A549 (cell line): ENCODE results near the gene ACRBP. TPM values are rescaled to one million over a fixed set of nuclear protein-coding genes. Genes with fewer than 3 reads are reported as not detected.

Experiments
- ATAC-seq, 2 experiments: fragments of 200-7000 bp in 1 of 2; fragments of >200 bp in 1 of 2; cut with Nextera tagmentation in 1 of 2; cut with Tn5 transposase in 1 of 2; 3 replicates each; pipeline versions ENCODE4 v1.8.0 to v1.9.1; 2018 to 2020; ENCODE audit warnings: mild to moderate bottlenecking in 1 of 2, moderate library complexity in 1 of 2
- CTCF ChIA-PET: fragments of 300-600 bp; sonication (Branson Sonifier 250); formaldehyde crosslinking; extraction: SDS; loops from one replicate; lab custom pipeline; 2021; ENCODE audit warnings: antibody characterized with exemption, inconsistent platforms; lab: Yijun Ruan, JAX
- POLR2A ChIA-PET: fragments of 350-600 bp; formaldehyde crosslinking; extraction: SDS; loops from one replicate; lab custom pipeline; 2021; ENCODE audit warnings: antibody characterized with exemption, inconsistent platforms; lab: Yijun Ruan, JAX
- DNase-seq, 2 experiments: peaks; one replicate each; pipeline versions ENCODE4 v3.0.0 to v3.0.0-alpha.2; 2011 to 2016; ENCODE audit warnings: low read depth in 1 of 2, low spot score in 1 of 2
- FAIRE-seq: peaks from 2 replicates; lab custom pipeline; 2011; peaks lifted over from hg19 to GRCh38; lab: Jason Lieb, UNC
- H3K27ac ChIP-seq, 2 experiments: fragments of >200 bp; sonication (Bioruptor Twin); formaldehyde crosslinking; 3 replicates each; pipeline ENCODE4 v1.5.1; 2016 to 2017
- H3K4me1 ChIP-seq: fragments of >200 bp; sonication (Bioruptor Twin); formaldehyde crosslinking; 3 replicates; pipeline ENCODE4 v1.6.1; 2016
- H3K4me2 ChIP-seq: fragments of >200 bp; sonication (Bioruptor Twin); formaldehyde crosslinking; 3 replicates; pipeline ENCODE4 v1.6.1; 2016
- H3K4me3 ChIP-seq: fragments of >200 bp; sonication (Bioruptor Twin); formaldehyde crosslinking; 3 replicates; pipeline ENCODE4 v1.5.1; 2016
- H3K9me3 ChIP-seq: fragments of >200 bp; sonication (Bioruptor Twin); formaldehyde crosslinking; 3 replicates; pipeline ENCODE4 v1.6.1; 2016
- BHLHE40 ChIP-seq: IDR thresholded peaks from 2 replicates; pipeline ENCODE4 v1.6.1; 2012; ENCODE audit warnings: low read depth, low read length, inconsistent platforms
- CBX2 ChIP-seq: fragments of 200-600 bp; sonication (generic); IDR thresholded peaks from 2 replicates; pipeline ENCODE4 v1.6.1; 2016; ENCODE audit warnings: low read depth, mild to moderate bottlenecking, borderline replicate concordance
- CEBPB ChIP-seq, 2 experiments: fragments of >200 bp in 1 of 2; sonication (Bioruptor Twin) in 1 of 2; formaldehyde crosslinking in 1 of 2; IDR thresholded peaks; 2 replicates each; pipeline ENCODE4 v1.6.1; 2012 to 2016
- CHD4 ChIP-seq: fragments of 200-600 bp; sonication (generic); IDR thresholded peaks from 2 replicates; pipeline ENCODE4 v1.6.1; 2016; ENCODE audit warnings: antibody characterized with exemption, mild to moderate bottlenecking, borderline replicate concordance
- EHMT2 ChIP-seq: fragments of 200-600 bp; sonication (generic); IDR thresholded peaks from 2 replicates; pipeline ENCODE4 v1.6.1; 2016; ENCODE audit warnings: antibody characterized with exemption, low read depth, mild to moderate bottlenecking, moderate library complexity
- EP300 ChIP-seq, 2 experiments: fragments of >200 bp; sonication (Bioruptor Twin); formaldehyde crosslinking; IDR thresholded peaks; 2 replicates in 1 of 2; 3 replicates in 1 of 2; pipeline ENCODE4 v1.6.1; 2016 to 2017
- ESRRA ChIP-seq: fragments of 150-350 bp; IDR thresholded peaks from 2 replicates; pipeline ENCODE4 v1.6.1; 2014; ENCODE audit warnings: mild to moderate bottlenecking, low read length, borderline replicate concordance
- FOSL2 ChIP-seq, 2 experiments: fragments of 450-650 bp in 1 of 2; fragments of >200 bp in 1 of 2; sonication (Bioruptor Twin) in 1 of 2; formaldehyde crosslinking; IDR thresholded peaks; 2 replicates each; pipeline versions ENCODE4 v1.5.0 to v1.6.1; 2016 to 2020; ENCODE audit warnings: mild to moderate bottlenecking in 1 of 2, moderate library complexity in 1 of 2
- FOXS1 ChIP-seq: fragments of 250-450 bp; sonication (Bioruptor Pico); IDR thresholded peaks from 2 replicates; pipeline ENCODE4 v1.5.0; 2020; ENCODE audit warnings: mild to moderate bottlenecking, moderate library complexity
- HOXB13 ChIP-seq: fragments of 250-450 bp; sonication (Bioruptor Pico); IDR thresholded peaks from 2 replicates; pipeline ENCODE4 v1.5.0; 2020; ENCODE audit warnings: low read depth, mild to moderate bottlenecking, moderate library complexity
- HOXB5 ChIP-seq: fragments of 250-450 bp; sonication (Bioruptor Pico); IDR thresholded peaks from 2 replicates; pipeline ENCODE4 v1.5.0; 2020; ENCODE audit warnings: mild to moderate bottlenecking, moderate library complexity
- JUN ChIP-seq, 2 experiments: fragments of >200 bp; sonication (Bioruptor Twin); formaldehyde crosslinking; IDR thresholded peaks; 2 replicates in 1 of 2; 3 replicates in 1 of 2; pipeline ENCODE4 v1.6.1; 2016 to 2017
- JUNB ChIP-seq: fragments of >200 bp; sonication (Bioruptor Twin); formaldehyde crosslinking; IDR thresholded peaks from 2 replicates; pipeline ENCODE4 v1.6.1; 2016
- MAFK ChIP-seq: fragments of 450-650 bp; IDR thresholded peaks from 2 replicates; pipeline ENCODE4 v1.6.1; 2014; ENCODE audit not compliant: partially characterized antibody
- MYC ChIP-seq: IDR thresholded peaks from 2 replicates; pipeline ENCODE4 v1.6.1; 2012; ENCODE audit warnings: mild to moderate bottlenecking, inconsistent platforms, low read length, improper control_type of control experiment, borderline replicate concordance
- NPAS2 ChIP-seq: fragments of 250-450 bp; sonication (Bioruptor Pico); IDR thresholded peaks from 2 replicates; pipeline ENCODE4 v1.8.0; 2022; ENCODE audit warnings: mild to moderate bottlenecking, moderate library complexity, borderline replicate concordance
- NR3C1 ChIP-seq: fragments of >200 bp; sonication (Bioruptor Twin); formaldehyde crosslinking; IDR thresholded peaks from 3 replicates; pipeline ENCODE4 v1.6.1; 2017
- RARB ChIP-seq: fragments of 250-450 bp; sonication (Bioruptor Pico); IDR thresholded peaks from 2 replicates; pipeline ENCODE4 v1.8.0; 2021; ENCODE audit warnings: mild to moderate bottlenecking, moderate library complexity
- RCOR1 ChIP-seq: fragments of 150-350 bp; IDR thresholded peaks from 2 replicates; pipeline ENCODE4 v1.6.1; 2014; ENCODE audit warnings: antibody characterized with exemption, low read length, low read depth
- RFX5 ChIP-seq: fragments of 450-650 bp; IDR thresholded peaks from 2 replicates; pipeline ENCODE4 v1.7.1; 2014; ENCODE audit warnings: antibody characterized with exemption, mild to moderate bottlenecking, moderate library complexity
- RNF2 ChIP-seq: fragments of 200-600 bp; sonication (generic); IDR thresholded peaks from 2 replicates; pipeline ENCODE4 v1.6.1; 2016; ENCODE audit warnings: low read depth, mild to moderate bottlenecking, antibody characterized with exemption, moderate library complexity, borderline replicate concordance
- SMC3 ChIP-seq: fragments of >200 bp; sonication (Bioruptor Twin); formaldehyde crosslinking; IDR thresholded peaks from 3 replicates; pipeline ENCODE4 v1.6.1; 2018; ENCODE audit warnings: inconsistent platforms
- ZC3H11A ChIP-seq: fragments of 450-650 bp; IDR thresholded peaks from 2 replicates; pipeline ENCODE4 v1.6.1; 2014; ENCODE audit warnings: antibody characterized with exemption, mild to moderate bottlenecking
- ZFP36 ChIP-seq: fragments of 450-650 bp; IDR thresholded peaks from 2 replicates; pipeline ENCODE4 v1.6.1; 2014; ENCODE audit warnings: borderline replicate concordance; ENCODE audit not compliant: partially characterized antibody
- ZNF302 ChIP-seq: fragments of 250-450 bp; sonication (Bioruptor Pico); IDR thresholded peaks from 2 replicates; pipeline ENCODE4 v1.9.0; 2021; ENCODE audit warnings: inconsistent platforms, mild to moderate bottlenecking, moderate library complexity
- ZSCAN20 ChIP-seq: fragments of 250-450 bp; sonication (Bioruptor Pico); IDR thresholded peaks from 2 replicates; pipeline ENCODE4 v1.8.0; 2022; ENCODE audit warnings: mild to moderate bottlenecking, moderate library complexity
- WGBS: methylation state at CpG from one replicate; pipeline ENCODE4 v1.1.6; 2017; ENCODE audit errors: missing lambda C conversion rate; 5-methylcytosine and 5-hydroxymethylcytosine counted together
- polyA plus RNA-seq, 4 experiments: library from polyadenylated mRNA; depleted of rRNA in 3 of 4; stranded (reverse); fragments of >200 nt; fragmentation: RNase III in 1 of 4; extraction: RNeasy Plus Mini Kit Qiagen cat#74134 plus additional on column Dnase treatment in 1 of 4; gene quantifications; 2 replicates in 3 of 4; 3 replicates in 1 of 4; pipeline ENCODE4 v1.2.3, GENCODE V29; 2011 to 2017
- TF ChIP-seq, protein P1 (sequence below): fragments of 150-350 bp; IDR thresholded peaks from 2 replicates; pipeline ENCODE4 v1.6.1; 2014; ENCODE audit warnings: low read depth, mild to moderate bottlenecking, low read length
- TF ChIP-seq, protein P2 (sequence below): IDR thresholded peaks from 2 replicates; pipeline ENCODE4 v1.6.1; 2012; ENCODE audit warnings: low read depth, borderline replicate concordance
- TF ChIP-seq, protein P3 (sequence below): IDR thresholded peaks from 2 replicates; pipeline ENCODE4 v1.6.1; 2012
- TF ChIP-seq, protein P4 (sequence below): fragments of >200 bp; sonication (Bioruptor Twin); formaldehyde crosslinking; IDR thresholded peaks from 3 replicates; pipeline ENCODE4 v1.6.1; 2016
- TF ChIP-seq, protein P5 (sequence below): fragments of >200 bp; sonication (Bioruptor Twin); formaldehyde crosslinking; IDR thresholded peaks from 2 replicates; pipeline ENCODE4 v1.6.1; 2016

ACRBP gene
- polyA plus RNA-seq, 2 of the 4 experiments (the other 2 are of a cell fraction): 0.34 to 0.70 TPM

DNA sequence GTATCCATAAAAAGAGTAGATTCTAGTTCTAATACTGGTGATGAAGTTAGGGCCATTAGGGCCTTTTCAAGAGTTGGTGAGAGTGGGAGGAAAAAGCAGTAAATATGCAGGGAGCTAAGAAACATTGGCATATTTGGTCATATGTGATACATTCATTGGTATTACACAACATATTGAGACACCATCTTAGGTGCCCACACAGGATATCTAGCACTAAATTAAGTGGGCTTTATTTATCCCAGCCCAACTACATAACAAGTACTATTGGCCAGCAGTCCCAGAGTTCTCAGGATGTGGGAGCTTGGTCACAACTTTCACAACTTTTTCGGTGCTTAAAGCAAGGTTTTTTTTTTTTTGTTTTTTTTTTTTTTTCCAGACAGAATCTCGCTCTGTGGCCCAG, 17.7 kb upstream of the ACRBP start:
- Histone ChIP-seq H3K9me3 (no peaks in the 10 kb centered on the region), H3K4me2 (no peak overlapping the region), H3K4me1 (peaks cover 7% of the 10 kb centered on the region; the same call in 2 of the 3 replicates), H3K4me3 (no peak overlapping the region), H3K27ac (no peak overlapping the region)
- WGBS: 88% methylated on average over 2 of the region's 2 CpGs
- FAIRE-seq (no peak), ATAC-seq (no peak), DNase-seq (no peak)
- TF ChIP-seq, protein P1, sequence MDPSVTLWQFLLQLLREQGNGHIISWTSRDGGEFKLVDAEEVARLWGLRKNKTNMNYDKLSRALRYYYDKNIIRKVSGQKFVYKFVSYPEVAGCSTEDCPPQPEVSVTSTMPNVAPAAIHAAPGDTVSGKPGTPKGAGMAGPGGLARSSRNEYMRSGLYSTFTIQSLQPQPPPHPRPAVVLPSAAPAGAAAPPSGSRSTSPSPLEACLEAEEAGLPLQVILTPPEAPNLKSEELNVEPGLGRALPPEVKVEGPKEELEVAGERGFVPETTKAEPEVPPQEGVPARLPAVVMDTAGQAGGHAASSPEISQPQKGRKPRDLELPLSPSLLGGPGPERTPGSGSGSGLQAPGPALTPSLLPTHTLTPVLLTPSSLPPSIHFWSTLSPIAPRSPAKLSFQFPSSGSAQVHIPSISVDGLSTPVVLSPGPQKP: no peak
- ChIA-PET CTCF (interaction anchor here (0.9 to 2.0 kb wide), 7 partner anchors 9 to 161 kb away, joined by 3 to 7 read pairs (median 5); partner anchors contain the start of gene ZNF384), POLR2A (interaction anchor here (0.7 to 0.8 kb wide), 2 partner anchors 25 to 75 kb away, joined by 4 to 5 read pairs; no protein-coding TSS in a partner anchor)

DNA sequence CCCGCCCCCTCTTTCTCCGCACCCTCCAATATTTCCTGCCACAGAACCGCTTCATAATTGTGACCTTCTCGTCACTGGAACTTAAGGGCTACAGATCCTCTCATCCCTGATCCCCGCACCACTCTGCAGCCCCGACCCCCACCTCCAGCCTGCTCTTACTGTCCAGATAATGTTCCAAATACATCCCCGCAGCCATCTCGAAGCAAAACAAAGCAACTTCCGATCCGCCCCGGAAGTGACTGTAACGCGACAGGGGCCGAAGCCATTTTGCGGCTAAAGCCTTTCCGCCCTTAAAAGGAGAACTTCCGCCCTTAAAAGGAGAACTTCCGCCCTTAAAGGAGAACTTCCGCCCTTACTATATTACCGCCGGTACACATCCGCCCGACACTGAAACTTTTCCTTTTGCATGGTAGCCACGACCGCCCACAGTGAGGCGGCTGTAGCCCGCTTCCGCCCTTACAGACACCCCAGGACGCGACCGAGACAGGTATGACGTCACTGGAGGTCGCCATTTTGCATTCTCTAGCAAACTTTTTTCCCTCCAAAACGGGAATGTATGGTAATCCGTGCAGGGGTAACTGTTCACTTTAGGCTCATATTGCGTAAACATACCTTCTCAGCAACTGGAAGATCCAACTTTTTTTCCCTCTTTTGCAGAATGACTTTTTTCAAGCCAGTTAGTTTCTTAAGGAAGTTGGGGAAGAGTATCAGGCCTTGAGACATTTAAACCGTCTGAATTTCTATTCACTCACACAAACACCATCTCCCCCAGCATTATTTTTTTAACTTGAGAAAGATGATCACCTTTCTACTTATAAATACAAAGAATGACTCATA, 15.9 kb upstream of the ACRBP start, which contains the start of gene ING4:
Gene ING4, minus strand, starts transcription at position 214 of the 837 bp plus-strand sequence. Its CDS starts 18 bp downstream, at position 196.
- Histone ChIP-seq H3K4me3 (peak within 1 kb of the TSS; percentile 77), H3K9me3 (no peaks in the 10 kb centered on the region), H3K4me2 (peak within 1 kb of the TSS; percentile 85), H3K4me1 (peaks cover 7% of the 10 kb centered on the region; the same call in 2 of the 3 replicates), H3K27ac (peak within 1 kb of the TSS; percentile 72 to 80)
- ATAC-seq (peak; percentile 98 to 99), DNase-seq (peak; percentile 100), FAIRE-seq (peak; percentile 68)
- ChIA-PET POLR2A (interaction anchor here (0.6 kb wide), 2 partner anchors 26 to 103 kb away, joined by 4 read pairs; partner anchors contain the start of genes PTMS and ZNF384), CTCF (interaction anchor here (0.7 to 1.2 kb wide), 6 partner anchors 21 to 166 kb away, joined by 3 to 5 read pairs (median 4); partner anchors contain the start of genes P3H3 and ZNF384)
- 2% methylated on average over 37 of the region's 37 CpGs for WGBS
- TF ChIP-seq CHD4: no peak
- peak; percentile 76; the same call in 1 of the 2 replicates for TF ChIP-seq FOXS1 (CRISPR knock-in tag)
- no peak for TF ChIP-seq ZC3H11A
- no peak for TF ChIP-seq JUNB
- peak in 1 of 2 experiments; percentile 54; a peak in 1 of 4 replicates for TF ChIP-seq CEBPB (IDR thresholded peaks at IDR 0.05)
- 0 out of 2 replicates have a peak, but pooled peaks have one; percentile 28 for TF ChIP-seq ZSCAN20 (CRISPR knock-in tag)
- TF ChIP-seq BHLHE40: no peak
- peak; percentile 80 for TF ChIP-seq ZNF302 (CRISPR knock-in tag)
- TF ChIP-seq, protein P2, sequence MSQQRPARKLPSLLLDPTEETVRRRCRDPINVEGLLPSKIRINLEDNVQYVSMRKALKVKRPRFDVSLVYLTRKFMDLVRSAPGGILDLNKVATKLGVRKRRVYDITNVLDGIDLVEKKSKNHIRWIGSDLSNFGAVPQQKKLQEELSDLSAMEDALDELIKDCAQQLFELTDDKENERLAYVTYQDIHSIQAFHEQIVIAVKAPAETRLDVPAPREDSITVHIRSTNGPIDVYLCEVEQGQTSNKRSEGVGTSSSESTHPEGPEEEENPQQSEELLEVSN: peak; percentile 97
- TF ChIP-seq EHMT2: no peak; the same call in 1 of the 2 replicates
- peak; percentile 68 for TF ChIP-seq ZFP36
- TF ChIP-seq FOSL2 (IDR thresholded peaks at IDR 0.05): no peak
- peak; percentile 77 for TF ChIP-seq FOSL2 (CRISPR knock-in tag; IDR thresholded peaks at IDR 0.05)
- TF ChIP-seq RARB (CRISPR knock-in tag): no peak; the same call in 1 of the 2 replicates
- TF ChIP-seq EP300 (IDR thresholded peaks at IDR 0.05): no peak
- 0 out of 2 replicates have a peak, but pooled peaks have one; percentile 30 for TF ChIP-seq ESRRA
- TF ChIP-seq MYC: no peak; the same call in 1 of the 2 replicates
- TF ChIP-seq, protein P3, sequence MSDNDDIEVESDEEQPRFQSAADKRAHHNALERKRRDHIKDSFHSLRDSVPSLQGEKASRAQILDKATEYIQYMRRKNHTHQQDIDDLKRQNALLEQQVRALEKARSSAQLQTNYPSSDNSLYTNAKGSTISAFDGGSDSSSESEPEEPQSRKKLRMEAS: peak; percentile 90
- no peak for TF ChIP-seq CBX2
- TF ChIP-seq, protein P1: peak; percentile 94
- TF ChIP-seq, protein P4, sequence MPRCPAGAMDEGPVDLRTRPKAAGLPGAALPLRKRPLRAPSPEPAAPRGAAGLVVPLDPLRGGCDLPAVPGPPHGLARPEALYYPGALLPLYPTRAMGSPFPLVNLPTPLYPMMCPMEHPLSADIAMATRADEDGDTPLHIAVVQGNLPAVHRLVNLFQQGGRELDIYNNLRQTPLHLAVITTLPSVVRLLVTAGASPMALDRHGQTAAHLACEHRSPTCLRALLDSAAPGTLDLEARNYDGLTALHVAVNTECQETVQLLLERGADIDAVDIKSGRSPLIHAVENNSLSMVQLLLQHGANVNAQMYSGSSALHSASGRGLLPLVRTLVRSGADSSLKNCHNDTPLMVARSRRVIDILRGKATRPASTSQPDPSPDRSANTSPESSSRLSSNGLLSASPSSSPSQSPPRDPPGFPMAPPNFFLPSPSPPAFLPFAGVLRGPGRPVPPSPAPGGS: no peak
- no peak for TF ChIP-seq RCOR1
- TF ChIP-seq HOXB13: peak; percentile 78
- TF ChIP-seq NR3C1: no peak
- TF ChIP-seq HOXB5 (CRISPR knock-in tag): peak; percentile 83; the same call in 1 of the 2 replicates
- TF ChIP-seq JUN (IDR thresholded peaks at IDR 0.05): peak; percentile 33 to 90; a peak in 4 of 5 replicates
- no peak for TF ChIP-seq RNF2
- TF ChIP-seq MAFK: peak; percentile 36
- TF ChIP-seq RFX5: peak; percentile 72; the same call in 1 of the 2 replicates
- no peak for TF ChIP-seq NPAS2 (CRISPR knock-in tag)
- TF ChIP-seq SMC3: no peak
- TF ChIP-seq, protein P5, sequence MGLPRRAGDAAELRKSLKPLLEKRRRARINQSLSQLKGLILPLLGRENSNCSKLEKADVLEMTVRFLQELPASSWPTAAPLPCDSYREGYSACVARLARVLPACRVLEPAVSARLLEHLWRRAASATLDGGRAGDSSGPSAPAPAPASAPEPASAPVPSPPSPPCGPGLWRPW: no peak
